Activated B cell treated with CpG ODN at 0.5 μM for 24 hours (primary cell): Measurements from ENCODE around the gene NRF1. TPM values are rescaled to one million over a fixed set of nuclear protein-coding genes. Genes with fewer than 3 reads are reported as not detected.

Experiments
- ATAC-seq: fragments of 200-7000 bp; cut with Tn5 transposase; one replicate; pipeline ENCODE4 v1.10.0; 2021; ENCODE audit warnings: low read depth, mild to moderate bottlenecking, moderate library complexity
- CTCF ChIA-PET: fragments of 350-600 bp; sonication (Branson Sonifier 250); formaldehyde crosslinking; loops from one replicate; lab custom pipeline; 2021; ENCODE audit warnings: antibody characterized with exemption; lab: Charles Lee
- POLR2A ChIA-PET: fragments of 350-600 bp; sonication (Branson Sonifier 250); formaldehyde crosslinking; loops from one replicate; lab custom pipeline; 2021; ENCODE audit warnings: antibody characterized with exemption; lab: Charles Lee
- DNase-seq: peaks from one replicate; pipeline ENCODE4 v3.0.0; 2022
- H3K27ac Mint-ChIP-seq: one replicate; pipeline ENCODE4 v1.8.0; 2020; ENCODE audit warnings: mixed read lengths
- H3K27me3 Mint-ChIP-seq: one replicate; pipeline ENCODE4 v1.8.0; 2021; ENCODE audit warnings: mixed read lengths
- H3K36me3 Mint-ChIP-seq: one replicate; pipeline ENCODE4 v1.8.0; 2021; ENCODE audit warnings: low read depth, mixed read lengths
- H3K4me1 Mint-ChIP-seq: one replicate; pipeline ENCODE4 v1.8.0; 2021; ENCODE audit warnings: mixed read lengths
- H3K4me3 Mint-ChIP-seq: one replicate; pipeline ENCODE4 v1.8.0; 2020; ENCODE audit warnings: mild to moderate bottlenecking, mixed read lengths
- H3K9me3 Mint-ChIP-seq: one replicate; pipeline ENCODE4 v1.8.0; 2020; ENCODE audit warnings: mixed read lengths
- CTCF ChIP-seq: fragments of 200-600 bp; IDR thresholded peaks from one replicate; pipeline ENCODE4 v1.8.0; 2022; ENCODE audit warnings: antibody characterized with exemption, mild to moderate bottlenecking
- intact Hi-C: fragments of 100-400 bp; cut with micrococcal nuclease; formaldehyde crosslinking; loops from one replicate; pipeline ENCODE4 v1.15.1; 2024
- total RNA-seq: library from RNA; stranded (reverse); gene quantifications from 2 replicates; pipeline ENCODE4 v1.2.3, GENCODE V29; 2022

NRF1 gene
- total RNA-seq, 1 donor from 2014 or later, result 27.4 TPM

DNA sequence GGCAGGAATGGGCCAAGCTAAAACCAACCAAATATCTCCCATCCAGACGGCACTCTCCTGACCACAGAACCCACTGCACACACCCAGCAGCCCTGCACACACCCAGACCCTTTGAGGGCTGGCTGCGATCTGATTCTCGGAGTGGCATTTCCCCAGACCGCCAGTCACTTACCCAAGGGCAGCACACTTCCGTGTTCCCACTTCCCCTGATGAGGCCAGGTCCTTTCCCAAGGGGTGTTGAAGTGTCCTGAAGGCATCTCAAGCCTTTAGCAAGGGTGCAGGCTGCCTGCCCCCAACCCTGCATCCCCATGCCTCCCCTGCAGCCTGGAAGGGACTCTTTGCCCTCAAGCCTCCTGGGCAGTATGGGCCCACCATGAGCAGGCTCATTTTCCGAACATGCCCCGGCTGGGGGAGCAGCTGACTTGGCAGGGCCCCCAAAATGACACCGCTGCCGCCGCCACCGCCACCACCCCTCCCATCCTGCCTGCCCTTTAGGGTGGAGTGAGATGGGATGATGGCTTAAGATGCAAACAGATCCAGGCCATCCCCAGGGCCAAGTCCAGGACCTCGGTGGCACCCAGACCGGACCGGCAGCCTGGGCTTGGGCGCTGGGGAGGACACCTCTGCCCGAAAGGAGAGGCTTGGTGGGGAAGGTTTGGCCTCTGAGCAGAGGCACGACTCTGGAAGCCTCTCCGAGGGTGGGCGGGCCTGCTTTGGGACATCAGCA lies 159.8 kb downstream of the NRF1 start:
- no peak for TF ChIP-seq CTCF
- intact Hi-C loops, result no loop called here
- Mint-ChIP-seq H3K36me3 (no peaks in the 10 kb centered on the region), H3K9me3 (no peaks in the 10 kb centered on the region), H3K4me1 (no peaks in the 10 kb centered on the region), H3K27me3 (peaks cover 4% of the 10 kb centered on the region), H3K27ac (no peak overlapping the region), H3K4me3 (no peak overlapping the region)
- ATAC-seq, result no peak
- DNase-seq, result no peak
- ChIA-PET POLR2A (no interaction called here), CTCF (no interaction called here)

- ATAC-seq (no peak), DNase-seq (no peak)
- H3K27ac Mint-ChIP-seq, result no peak overlapping the region
- no peak overlapping the region for H3K4me3 Mint-ChIP-seq
- no peaks in the 10 kb centered on the region for H3K36me3 Mint-ChIP-seq
- no peak for TF ChIP-seq CTCF
- CTCF ChIA-PET, result no interaction called here
- POLR2A ChIA-PET, result no interaction called here
- H3K4me1 Mint-ChIP-seq, result no peaks in the 10 kb centered on the region
- H3K9me3 Mint-ChIP-seq, result no peaks in the 10 kb centered on the region
- intact Hi-C loops, result no loop called here
- peaks cover 4% of the 10 kb centered on the region for H3K27me3 Mint-ChIP-seq
These were observed 160.5 kb downstream of the NRF1 start for GRCh38 chr7:129771928-129772479.

GRCh38 chr7:129772646-129773280 lies 161.2 kb downstream of the NRF1 start:
- CTCF ChIA-PET, result no interaction called here
- H3K4me1 Mint-ChIP-seq, result no peaks in the 10 kb centered on the region
- H3K27me3 Mint-ChIP-seq, result peaks cover 9% of the 10 kb centered on the region
- no peaks in the 10 kb centered on the region for H3K36me3 Mint-ChIP-seq
- no peaks in the 10 kb centered on the region for H3K9me3 Mint-ChIP-seq
- intact Hi-C loops, result no loop called here
- H3K27ac Mint-ChIP-seq, result no peak overlapping the region
- DNase-seq (no peak), ATAC-seq (no peak)
- POLR2A ChIA-PET, result no interaction called here
- TF ChIP-seq CTCF, result no peak
- H3K4me3 Mint-ChIP-seq, result no peak overlapping the region

DNA sequence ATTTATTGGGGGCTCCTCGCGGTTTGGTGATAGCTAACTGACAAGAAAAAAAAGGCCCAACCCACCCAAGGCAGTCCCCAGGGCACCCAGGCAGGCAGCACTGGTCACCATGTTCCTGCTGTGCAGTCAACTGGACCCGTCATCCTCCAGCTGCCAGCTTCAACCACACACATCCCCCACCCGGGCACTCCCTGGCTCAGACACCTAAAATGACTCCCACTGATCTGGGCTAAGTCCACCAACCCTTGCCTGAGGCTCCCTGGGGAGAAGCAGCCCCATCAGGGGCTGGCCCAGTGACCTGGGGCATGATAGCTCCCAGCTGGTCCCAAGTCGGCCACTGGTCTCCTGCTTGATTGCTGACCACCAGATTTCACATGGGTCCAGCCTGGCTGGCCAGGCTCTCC lies 161.8 kb downstream of the NRF1 start:
- ChIA-PET POLR2A (no interaction called here), CTCF (no interaction called here)
- no peaks in the 10 kb centered on the region for H3K36me3 Mint-ChIP-seq
- no peak overlapping the region for H3K4me3 Mint-ChIP-seq
- no peak for TF ChIP-seq CTCF
- no peaks in the 10 kb centered on the region for H3K4me1 Mint-ChIP-seq
- peaks cover 13% of the 10 kb centered on the region for H3K27me3 Mint-ChIP-seq
- intact Hi-C loops, result no loop called here
- H3K9me3 Mint-ChIP-seq, result no peaks in the 10 kb centered on the region
- ATAC-seq (peak; percentile 65), DNase-seq (no peak)
- no peak overlapping the region for H3K27ac Mint-ChIP-seq

DNA sequence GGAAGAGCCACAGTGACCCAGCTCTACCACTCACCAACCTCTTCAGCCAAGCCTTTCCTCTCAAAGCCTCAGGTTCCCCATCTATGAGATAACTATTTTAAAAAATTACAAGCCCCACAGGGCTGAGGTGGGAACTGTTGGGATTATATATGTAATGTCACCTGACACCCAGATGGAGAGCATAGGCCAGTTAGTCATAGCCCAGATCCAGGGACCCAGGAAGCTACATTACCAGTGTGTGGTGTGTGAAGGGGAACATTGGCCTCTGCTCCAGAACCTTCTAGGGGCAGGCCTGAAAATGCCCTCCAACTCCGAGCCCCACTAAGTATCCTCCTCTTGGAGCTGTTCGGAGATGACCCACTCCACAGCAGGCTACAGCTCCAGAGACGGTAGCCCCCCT lies 162.4 kb downstream of the NRF1 start:
- Mint-ChIP-seq H3K27ac (no peak overlapping the region), H3K27me3 (peaks cover 14% of the 10 kb centered on the region), H3K9me3 (no peaks in the 10 kb centered on the region), H3K4me1 (peaks cover under 1% of the 10 kb centered on the region), H3K4me3 (no peak overlapping the region), H3K36me3 (no peaks in the 10 kb centered on the region)
- POLR2A ChIA-PET, result no interaction called here
- ATAC-seq (no peak), DNase-seq (no peak)
- CTCF ChIA-PET, result no interaction called here
- intact Hi-C loops, result no loop called here
- no peak for TF ChIP-seq CTCF
